NOMO-1 (cell line): ENCODE results near the gene ZNF516.
A peak's percentile ranks its signal among the peaks of the same experiment; 100 is the strongest.
"Not testable (repeated sequence)": the region's sequence is repeated elsewhere in the genome, so short reads cannot be mapped to it uniquely, and the experiment has no call there.

Source experiments
- DNase-seq, 2 experiments: peaks; one replicate each; lab custom pipeline; 2025; ENCODE audit not compliant: unreplicated experiment in 2 of 2; lab: John Stamatoyannopoulos, UW

The ZNF516 gene, protein sequence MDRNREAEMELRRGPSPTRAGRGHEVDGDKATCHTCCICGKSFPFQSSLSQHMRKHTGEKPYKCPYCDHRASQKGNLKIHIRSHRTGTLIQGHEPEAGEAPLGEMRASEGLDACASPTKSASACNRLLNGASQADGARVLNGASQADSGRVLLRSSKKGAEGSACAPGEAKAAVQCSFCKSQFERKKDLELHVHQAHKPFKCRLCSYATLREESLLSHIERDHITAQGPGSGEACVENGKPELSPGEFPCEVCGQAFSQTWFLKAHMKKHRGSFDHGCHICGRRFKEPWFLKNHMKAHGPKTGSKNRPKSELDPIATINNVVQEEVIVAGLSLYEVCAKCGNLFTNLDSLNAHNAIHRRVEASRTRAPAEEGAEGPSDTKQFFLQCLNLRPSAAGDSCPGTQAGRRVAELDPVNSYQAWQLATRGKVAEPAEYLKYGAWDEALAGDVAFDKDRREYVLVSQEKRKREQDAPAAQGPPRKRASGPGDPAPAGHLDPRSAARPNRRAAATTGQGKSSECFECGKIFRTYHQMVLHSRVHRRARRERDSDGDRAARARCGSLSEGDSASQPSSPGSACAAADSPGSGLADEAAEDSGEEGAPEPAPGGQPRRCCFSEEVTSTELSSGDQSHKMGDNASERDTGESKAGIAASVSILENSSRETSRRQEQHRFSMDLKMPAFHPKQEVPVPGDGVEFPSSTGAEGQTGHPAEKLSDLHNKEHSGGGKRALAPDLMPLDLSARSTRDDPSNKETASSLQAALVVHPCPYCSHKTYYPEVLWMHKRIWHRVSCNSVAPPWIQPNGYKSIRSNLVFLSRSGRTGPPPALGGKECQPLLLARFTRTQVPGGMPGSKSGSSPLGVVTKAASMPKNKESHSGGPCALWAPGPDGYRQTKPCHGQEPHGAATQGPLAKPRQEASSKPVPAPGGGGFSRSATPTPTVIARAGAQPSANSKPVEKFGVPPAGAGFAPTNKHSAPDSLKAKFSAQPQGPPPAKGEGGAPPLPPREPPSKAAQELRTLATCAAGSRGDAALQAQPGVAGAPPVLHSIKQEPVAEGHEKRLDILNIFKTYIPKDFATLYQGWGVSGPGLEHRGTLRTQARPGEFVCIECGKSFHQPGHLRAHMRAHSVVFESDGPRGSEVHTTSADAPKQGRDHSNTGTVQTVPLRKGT

DNA sequence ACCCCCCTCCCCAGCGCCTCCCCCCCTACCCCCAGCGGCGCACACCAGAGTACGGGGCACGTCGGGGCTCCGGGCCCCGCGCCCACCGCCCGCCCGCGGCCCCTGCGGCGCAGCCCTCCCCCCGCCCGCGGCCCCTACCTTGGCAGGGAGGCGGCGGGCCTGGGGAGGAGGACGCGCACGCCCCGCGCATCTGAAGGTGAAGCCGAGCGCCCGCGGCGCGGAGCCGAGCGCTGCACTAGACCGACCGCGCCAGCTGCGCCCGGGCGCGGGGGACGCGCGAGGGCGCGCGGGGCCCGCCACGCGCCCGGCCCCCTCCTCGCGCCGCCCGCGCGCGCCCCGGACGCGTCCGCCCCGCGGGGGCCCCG, at the start of gene ZNF516:
Gene ZNF516 (minus strand): TSS at position 237 of the 365 bp plus-strand sequence. CDS start 52,188 bp downstream, outside the sequence.
- peak in 1 of 2 experiments; percentile 45 for DNase-seq

GRCh38 chr18:76538846-76539245, 43.8 kb upstream of the ZNF516 start:
- no peak for DNase-seq

DNA sequence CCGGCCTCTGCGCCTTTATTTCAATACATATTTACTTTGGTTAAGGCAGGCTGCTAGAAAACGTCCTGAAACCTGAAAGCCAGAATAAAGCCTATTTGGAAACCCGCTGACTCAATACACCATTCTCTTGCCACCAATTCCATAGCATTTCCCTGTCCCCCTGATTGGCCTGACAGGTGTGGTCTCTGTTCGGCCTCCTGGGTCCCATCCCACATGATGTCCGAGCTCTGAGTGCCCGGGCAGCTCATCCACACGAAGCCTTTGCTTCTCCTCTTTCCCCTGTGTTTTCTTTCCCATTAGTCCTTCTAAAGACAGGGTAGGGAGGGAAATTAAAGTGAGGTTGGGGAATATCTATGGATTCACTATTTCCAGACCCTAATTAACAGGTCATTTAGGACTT, 42.6 kb upstream of the ZNF516 start:
- no peak for DNase-seq

DNA sequence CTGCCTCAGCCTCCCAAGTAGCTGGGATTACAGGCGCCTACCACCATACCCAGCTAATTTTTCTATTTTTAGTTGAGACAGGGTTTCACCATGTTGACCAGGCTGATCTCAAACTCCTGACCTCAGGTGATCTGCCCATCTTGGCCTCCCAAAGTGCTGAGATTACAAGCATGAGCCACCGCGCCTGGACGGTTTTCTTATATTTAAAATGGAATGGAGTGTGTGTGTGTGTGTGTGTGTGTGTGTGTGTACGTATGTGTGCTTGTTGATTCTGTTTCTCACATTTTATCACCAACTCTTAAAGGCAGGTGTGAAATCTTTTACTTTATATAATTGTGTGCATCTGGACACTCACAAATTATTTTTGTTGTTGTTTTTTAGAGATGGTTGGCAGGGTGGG, 41.6 kb upstream of the ZNF516 start:
- DNase-seq: not testable (repeated sequence)

DNA sequence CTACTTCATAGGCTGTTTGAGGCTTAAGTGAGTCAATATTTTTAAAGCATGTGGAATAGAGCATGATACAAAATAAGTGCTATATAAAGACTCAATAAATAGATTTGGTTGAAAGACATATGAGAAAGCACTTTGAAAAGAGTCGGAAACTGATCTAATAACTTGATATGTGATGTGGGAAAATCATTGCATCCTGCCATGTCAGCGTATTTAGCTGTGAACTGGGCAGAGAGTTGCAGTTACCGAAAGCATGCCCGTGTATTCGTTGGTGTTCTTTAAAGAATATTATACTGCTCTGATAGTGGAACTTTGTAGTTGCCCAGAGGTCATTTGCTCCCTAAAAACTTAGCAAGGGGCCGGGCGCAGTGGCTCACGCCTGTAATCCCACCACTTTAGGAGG, 37.8 kb upstream of the ZNF516 start:
- DNase-seq: no peak

GRCh38 chr18:76530846-76531245, 35.8 kb upstream of the ZNF516 start:
- DNase-seq: no peak

GRCh38 chr18:76530391-76530790, 35.3 kb upstream of the ZNF516 start:
- no peak for DNase-seq

DNA sequence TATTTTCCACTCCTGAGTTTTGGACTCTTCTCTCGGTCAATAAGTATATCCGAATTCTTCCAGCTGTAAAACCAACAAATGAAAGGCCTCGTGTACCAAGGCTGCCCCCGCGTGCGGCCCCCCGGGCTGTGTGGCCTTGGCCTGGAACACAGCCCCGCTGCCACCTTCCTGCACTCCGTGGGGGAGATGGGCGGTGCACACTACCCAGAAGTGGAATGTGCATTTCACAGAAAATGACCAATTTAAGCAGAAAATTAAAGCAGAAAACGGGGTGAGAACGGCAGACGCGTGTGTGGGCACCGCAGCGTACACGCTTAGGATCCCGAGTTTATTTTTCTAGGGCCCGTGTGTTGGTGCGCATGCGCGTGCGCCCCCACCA, 34.4 kb upstream of the ZNF516 start:
- DNase-seq: no peak

DNA sequence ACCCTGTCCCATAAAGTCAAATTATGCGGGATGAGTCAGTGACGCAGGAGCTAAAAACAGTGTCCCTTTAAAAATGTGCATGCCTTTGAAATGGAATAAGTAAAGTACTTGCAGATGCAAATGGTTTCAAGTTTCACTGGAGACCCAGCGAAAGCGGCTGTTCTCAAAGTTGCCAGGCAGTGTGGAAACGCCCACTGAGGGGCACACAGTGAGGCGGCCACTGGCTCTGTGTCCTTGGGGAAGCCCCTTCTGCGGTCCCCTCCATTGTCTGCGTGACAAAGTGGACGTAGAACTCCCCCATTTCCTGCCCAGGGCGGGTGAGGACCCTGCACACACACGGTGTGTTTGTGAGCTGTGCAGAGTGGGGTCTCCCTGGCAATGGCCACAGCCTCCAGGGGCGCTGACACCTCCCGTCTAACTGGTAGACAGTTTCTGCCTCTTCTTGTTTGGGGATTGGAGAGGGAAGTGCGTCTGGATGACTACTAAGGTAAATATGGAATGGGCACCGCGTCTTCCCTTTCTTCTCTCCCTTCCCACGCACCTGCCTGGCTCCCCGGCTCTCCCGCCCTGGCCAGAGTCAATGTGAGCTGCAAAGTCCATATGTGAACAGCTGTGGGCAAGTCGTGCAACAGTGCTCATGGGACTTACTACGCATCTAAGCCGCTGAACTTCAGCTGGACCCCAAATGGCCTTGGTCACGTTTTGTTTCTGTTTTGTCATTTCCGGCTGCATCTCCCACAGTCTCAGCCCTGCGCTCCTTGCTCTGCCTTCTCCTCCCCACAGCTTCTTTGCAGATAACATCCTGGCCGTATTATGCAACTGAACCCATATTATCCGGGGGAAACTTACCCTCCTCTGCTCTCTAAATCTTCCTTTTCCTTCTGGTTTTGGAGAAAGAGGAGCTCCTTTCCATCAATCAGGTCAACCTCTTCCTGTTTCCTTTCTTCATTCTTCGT, 33.7 kb upstream of the ZNF516 start:
- DNase-seq: peak; percentile 63

DNA sequence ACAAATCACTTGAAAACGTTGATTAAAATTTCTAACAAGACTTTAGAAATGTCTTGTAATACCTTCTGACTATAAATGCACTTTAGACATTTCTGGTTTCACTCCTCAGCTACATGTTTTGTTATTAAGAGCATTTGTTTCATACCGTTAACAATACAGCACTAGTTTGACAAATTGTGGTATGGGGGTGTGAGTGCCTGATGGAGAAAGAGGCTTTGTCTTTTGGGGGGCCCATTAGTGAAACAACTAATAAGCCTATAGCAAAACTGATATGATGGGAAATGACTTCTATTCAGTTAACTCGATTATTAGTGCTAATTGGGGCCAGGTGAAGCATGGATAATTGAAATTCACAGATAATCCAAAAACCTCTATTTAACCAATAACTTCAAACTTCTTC, 30.9 kb upstream of the ZNF516 start:
- DNase-seq: no peak

DNA sequence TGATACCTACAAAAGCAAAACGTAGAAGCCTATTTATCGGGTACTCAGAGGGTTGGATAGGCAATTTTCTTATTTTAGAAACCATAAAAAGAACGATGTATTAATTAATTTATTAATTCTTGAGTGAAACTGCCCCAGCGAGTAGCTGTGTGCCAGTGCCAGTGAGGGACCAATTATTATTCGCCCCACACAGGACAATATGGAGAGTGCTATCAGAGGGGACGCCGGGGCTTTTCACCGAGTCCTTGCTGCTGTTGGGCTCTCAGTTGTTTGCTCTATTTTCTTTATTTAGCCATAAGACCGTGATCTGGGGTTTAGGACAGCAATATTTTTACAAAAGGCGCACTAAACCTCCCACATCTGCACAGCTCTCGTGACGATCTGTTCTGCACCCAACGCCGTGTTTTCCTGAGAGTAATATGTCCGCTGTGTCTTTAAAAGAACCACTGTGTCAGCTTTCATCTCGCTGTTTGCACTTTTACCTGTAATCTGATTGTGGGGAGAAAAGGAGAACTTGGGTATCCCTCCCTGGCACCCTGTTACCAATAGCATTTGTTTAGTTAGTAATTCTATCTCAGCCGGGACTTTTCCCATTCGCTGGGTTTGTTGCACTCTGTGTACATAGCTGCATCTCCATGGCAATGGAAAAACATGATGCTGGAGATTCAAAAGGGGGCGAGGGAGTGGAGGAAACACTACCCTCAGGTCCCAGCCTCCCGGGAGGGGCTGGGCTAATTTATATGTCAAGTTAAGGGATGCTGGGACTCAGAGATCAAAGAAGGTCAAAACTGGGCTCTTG, 30.1 kb upstream of the ZNF516 start:
- DNase-seq: peak in 1 of 2 experiments; percentile 7

DNA sequence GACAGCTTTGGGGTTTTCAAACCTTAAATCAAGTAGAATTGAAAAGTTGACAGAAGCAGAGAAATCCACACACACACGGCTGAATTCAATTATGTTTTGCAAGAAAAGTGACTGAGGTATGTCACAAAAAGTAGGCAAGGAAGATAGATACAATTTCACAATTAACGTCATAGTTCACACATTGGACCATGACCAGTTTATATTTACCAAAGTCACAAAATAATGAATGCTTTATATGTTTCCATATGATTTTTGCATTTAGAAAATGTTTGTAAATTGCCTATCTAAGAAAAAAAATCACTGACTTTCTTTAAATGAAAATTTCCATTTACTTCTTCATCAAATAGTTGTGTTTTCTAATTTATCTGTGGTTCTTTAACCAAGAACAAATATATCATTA, 29.4 kb upstream of the ZNF516 start:
- no peak for DNase-seq

- no peak for DNase-seq
These were observed 27.5 kb upstream of the ZNF516 start for GRCh38 chr18:76522551-76522950.

- DNase-seq: no peak
These were observed 27.1 kb upstream of the ZNF516 start for GRCh38 chr18:76522122-76522503.

DNA sequence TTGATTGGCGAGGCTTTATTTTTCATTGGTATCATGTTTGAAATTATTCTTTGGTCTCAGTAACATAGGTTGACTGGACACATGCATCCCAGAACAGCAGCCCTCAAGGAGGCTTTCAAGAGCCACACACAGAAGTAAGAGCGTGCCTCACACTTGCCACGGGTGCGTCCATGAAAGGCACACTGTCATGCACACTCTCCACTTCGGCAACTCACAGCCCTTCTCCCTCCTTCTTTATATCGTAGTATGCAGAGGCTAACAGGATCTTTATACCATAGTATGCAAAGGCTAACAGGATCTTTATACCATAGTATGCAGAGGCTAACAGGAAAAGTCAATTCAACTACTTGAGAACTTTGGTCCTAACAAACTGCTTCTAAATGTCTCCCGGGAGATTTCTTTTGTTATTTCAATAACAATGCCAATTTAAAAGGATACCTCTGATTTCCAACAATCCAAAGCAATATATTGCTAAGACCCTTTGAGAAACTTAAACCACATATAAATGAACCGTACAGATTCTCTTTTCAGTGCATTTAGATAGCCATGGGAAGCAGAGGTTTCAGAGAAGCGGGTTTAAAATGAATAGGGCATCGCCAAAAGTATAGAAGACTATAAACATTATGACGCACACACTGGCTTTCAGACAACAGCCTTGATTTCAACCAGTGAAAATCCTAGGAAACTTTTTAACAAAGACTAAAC, 26.5 kb upstream of the ZNF516 start:
- DNase-seq: no peak

DNA sequence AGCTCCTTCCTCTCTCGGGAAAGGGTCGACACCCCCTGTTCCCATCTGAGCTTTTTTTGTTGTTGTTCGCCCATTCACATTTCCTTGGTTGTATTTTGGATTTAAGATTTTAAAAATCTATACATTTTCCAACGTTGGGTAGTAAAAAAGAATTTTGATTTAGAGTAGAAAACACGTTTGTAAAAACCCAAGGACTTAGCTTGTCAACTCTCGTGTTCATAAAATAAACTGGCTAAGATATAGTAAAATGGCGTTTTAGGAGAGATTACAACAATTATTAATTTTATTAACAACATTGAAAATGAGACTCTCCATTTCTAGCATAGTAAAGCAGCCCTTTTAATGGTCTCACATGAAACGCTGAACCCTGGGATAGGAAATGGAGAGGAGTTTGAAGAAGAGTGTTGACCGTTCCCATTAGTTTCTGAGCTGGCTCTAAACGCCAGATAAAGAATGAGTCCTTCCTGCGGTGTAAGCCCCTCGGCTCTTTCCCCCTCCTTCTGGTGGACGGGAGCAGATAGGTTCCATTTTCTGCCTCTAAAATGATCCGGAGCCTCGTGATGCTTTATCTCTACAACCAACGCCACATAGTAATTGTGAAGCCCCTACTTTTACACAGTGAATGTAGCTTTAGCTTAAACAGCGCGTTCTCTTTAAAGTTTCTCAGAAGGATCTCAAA, 24.0 kb upstream of the ZNF516 start:
- DNase-seq: no peak

DNA sequence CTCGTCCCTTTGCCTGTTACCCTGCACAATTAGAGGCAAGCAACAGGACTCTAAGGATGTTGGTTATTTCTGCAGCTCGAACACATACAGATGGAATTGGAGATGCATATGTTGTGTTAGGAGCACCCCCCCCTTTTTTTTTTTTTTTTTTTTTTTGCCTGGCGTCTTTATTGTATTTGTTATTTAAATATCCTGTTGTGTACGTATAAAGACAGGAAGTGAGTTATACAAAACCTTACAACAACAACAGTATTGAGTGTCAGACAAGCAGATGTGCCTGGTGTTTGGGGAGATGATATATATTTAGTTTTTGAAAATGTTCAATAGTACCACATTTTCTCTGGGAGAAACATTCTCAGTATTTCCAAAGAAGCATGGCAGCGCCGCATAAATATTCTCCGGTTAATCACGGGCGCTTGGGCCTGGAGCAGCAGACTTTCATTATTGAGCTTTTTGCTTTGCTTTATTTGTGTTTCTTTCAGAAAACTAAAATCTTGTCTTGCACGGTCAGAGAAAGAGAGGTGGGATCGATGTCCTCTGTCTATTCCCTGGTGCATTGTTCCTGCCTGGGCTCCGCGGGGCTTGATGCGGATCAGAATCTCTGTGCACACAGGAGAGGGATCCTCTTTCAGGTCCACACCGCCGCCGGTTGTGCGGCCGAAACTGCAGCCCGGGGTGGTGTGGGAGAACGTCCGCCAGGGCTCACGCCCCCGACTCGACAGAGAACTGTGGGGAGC, 23.2 kb upstream of the ZNF516 start:
- no peak for DNase-seq

GRCh38 chr18:76515576-76515975, 20.5 kb upstream of the ZNF516 start:
- DNase-seq: no peak
